GM19324 (cell line): ENCODE data around the gene CCDC148.
A peak's percentile ranks its signal among the peaks of the same experiment; 100 is the strongest.

ENCODE experiments used
- ATAC-seq: cut with Tn5 transposase; IDR thresholded peaks from one replicate; pipeline ENCODE4 v1.9.1; 2021; ENCODE audit warnings: mild to moderate bottlenecking, moderate library complexity; ENCODE audit not compliant: unreplicated experiment, low FRiP score

Gene CCDC148

GRCh38 chr2:158456309-158457066 is at the start of gene CCDC148, which contains the start of gene PKP4:
CCDC148 (minus strand) TSS chr2:158456753; CDS start chr2:158456439, 314 bp downstream.
PKP4 (plus strand) TSS chr2:158456952; CDS start chr2:158533185, 76,233 bp downstream.
- ATAC-seq, result peak; percentile 97

GRCh38 chr2:158505448-158505934 is 48.9 kb upstream of the CCDC148 start:
- ATAC-seq, result no peak

- no peak for ATAC-seq
Observed at GRCh38 chr2:158504088-158504487, 47.5 kb upstream of the CCDC148 start.

GRCh38 chr2:158502974-158503373 is 46.4 kb upstream of the CCDC148 start:
- ATAC-seq, result no peak

- ATAC-seq, result no peak
Observed at GRCh38 chr2:158501301-158501700, 44.7 kb upstream of the CCDC148 start.

DNA sequence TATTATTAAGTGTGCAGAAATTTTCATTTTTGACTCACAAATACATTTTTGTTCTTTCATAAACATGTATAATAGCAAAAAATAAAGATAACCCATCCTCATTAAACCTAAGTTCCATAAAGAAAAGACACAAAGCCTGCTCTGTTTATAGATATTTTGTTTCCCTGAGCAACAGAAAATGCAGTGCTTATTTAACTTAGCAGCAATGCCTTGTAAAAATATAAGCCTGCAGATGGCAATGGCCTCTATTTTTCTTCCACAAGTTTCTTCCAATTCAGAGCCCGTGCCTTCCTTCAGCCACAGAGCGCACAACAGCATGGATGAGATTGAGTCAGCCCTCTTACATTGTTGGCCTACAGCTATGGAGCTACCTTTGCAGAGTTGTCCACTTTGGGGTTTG is 43.8 kb upstream of the CCDC148 start:
- no peak for ATAC-seq

DNA sequence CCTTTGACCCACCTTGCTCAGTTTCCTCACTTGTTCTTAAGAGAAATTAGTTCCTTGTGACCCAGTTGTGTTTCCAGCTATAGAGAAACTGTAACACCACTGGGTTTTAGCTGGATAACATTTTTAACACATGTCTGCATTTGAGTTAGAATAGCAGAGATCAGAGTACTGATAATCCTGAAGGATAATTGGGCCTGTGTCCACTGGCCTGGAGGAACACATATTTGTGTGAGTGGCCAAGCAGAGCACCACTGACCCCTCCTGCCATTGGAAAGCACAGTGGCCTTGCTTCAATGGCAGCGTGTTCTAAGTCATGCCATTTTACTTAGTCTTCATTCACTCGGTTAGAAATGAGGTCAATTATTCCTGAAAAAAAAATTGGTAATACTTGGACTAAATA is 42.8 kb upstream of the CCDC148 start:
- ATAC-seq, result no peak

- no peak for ATAC-seq
Observed at GRCh38 chr2:158498749-158499136, 42.2 kb upstream of the CCDC148 start.

GRCh38 chr2:158498043-158498748 is 41.6 kb upstream of the CCDC148 start:
- ATAC-seq, result no peak

- no peak for ATAC-seq
Observed at GRCh38 chr2:158497486-158497885, 40.9 kb upstream of the CCDC148 start.

GRCh38 chr2:158496986-158497385 is 40.4 kb upstream of the CCDC148 start:
- no peak for ATAC-seq

DNA sequence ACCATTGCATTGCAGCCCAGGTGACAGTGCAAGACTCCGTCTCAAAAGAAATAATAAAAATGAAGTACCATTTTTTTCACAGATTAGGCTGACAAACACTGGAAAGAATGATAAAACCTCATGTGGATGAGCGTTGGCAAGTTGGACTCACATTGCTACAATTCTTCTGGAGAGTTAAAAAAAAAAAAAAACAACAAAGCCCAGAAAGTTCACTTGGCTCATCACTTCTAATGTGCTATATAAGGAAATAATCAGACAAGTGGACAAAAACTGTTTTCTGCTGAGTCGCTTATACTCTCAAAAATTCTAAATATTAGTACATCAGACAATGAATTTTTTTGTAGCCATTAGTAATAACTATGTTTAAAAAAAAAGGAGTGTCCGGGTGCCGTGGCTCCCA is 38.6 kb upstream of the CCDC148 start:
- ATAC-seq, result no peak

DNA sequence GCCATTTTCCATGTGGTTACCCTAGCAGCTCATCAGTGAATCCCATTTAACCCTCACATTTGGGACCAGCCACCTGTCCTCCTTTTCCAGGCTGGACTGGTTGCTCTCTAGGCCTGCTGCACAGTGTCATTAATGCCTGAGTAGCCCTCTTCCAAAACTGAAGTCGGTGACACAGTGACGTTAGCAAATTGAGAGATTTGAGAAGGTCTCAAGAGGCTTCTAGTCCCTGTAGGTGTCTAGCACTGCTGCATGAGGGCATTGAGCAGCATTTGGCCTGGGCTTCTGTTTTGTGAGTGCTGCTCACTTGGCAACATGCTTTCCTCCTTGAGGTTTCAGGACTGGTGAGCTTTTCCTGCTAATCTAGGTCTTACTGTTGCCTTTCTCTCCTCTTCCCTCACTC is 36.9 kb upstream of the CCDC148 start:
- ATAC-seq, result no peak

DNA sequence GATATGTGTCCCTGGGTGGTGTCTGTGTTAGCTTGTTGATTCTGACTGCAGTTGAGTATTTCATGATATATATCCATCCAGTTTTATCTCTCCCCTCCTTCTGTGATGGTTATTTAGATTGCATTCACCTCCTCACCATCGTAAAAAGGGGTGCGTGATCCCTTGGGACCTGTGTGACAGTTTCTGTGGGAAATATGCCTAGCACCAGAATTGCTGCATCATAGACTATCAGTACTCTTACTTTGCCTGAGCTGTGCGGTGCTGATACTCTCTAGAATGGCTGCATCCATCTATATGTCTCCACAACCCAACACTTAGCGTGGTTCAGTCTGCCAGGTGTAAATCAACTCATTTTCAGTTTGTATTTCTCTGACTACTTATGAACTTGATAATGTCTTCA is 34.5 kb upstream of the CCDC148 start:
- no peak for ATAC-seq

- ATAC-seq, result no peak
Observed at GRCh38 chr2:158489366-158490112, 33.0 kb upstream of the CCDC148 start.

DNA sequence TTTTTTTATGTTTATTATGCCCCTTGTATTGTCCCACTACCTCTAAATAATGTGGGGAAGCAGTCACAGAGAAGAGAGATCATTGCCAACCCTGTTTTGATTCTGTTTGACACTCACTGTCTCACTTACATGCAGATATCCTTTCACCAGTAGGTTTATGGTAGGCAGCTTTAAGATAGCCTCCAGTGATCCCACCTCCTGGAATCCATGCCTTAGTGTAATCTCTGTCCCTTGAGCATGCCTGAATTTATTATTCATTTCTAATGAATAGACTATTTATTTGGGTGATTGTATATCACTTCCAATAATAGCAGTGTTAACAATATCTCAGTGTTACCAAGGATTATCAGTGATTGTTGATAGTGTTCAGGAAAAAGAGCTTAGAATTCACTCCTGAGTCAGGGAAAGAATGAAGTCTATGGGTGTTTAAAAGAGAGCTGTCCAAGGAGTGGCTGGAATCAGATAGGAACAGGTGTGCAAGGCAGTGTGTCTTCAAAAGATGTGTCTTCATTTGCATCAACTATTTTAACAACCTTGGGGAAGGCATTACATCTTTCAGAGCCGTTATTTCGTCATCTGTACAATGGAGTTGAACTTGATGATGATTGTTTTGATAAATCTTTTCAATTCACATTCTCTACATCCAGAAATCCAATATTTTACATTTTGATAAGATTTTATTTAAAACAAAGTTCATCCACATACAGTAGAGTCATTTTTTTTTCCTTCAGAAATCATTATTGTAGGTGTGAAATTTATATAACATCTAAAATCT is 32.1 kb upstream of the CCDC148 start:
- ATAC-seq, result no peak

- ATAC-seq, result no peak
Observed at GRCh38 chr2:158487419-158487818, 30.9 kb upstream of the CCDC148 start.

GRCh38 chr2:158486970-158487325 is 30.4 kb upstream of the CCDC148 start:
- ATAC-seq, result no peak

GRCh38 chr2:158486150-158486969 is 29.8 kb upstream of the CCDC148 start:
- no peak for ATAC-seq
